ENCODE data around the gene WIPI1.

WIPI1 gene

DNA sequence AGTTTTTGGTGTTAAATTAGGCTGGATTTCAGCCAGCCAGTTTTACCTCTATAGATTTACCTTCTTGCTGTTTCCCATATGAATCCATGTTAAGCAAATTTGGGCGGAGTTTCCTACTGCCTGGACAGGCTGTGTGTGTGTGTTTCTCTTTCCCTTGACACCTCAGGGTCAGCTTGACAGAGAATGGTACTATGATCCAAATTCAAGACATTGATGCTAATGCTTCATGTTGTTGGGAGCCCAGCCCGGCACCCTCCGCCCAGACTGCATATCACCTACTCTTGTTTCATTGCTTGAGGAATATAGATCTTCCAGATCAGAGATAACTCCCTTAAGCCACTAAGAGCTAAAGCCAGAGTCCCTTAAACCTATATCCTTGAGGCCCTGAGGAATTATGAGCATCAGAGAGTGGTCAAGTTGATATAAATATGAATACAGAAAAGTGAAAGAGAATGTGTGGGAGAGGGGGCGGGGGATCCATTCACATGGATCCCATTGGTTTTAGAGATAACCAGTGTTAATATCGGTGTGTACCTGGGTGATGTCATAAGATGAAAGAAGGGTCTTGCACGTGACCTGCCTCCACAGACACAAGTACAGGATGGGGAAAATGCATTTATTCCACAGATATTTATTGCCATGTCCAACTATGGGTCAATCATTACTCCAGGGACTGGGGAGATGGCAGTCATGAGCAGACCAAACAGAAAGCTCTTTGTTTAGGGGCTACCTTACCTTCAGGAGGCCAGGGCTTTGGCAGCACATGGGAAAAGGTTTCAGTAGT, 69.7 kb downstream of the WIPI1 start:
- TF ChIP-seq JUND (IDR thresholded peaks at IDR 0.05; ENCODE audit: low read depth), result no peak
- in situ Hi-C loops (cut with HindIII; ENCODE audit: low pct_unique_long_range_greater_than_20kb, low sequenced_read_pairs), result no loop called here
- DNase-seq (ENCODE audit: low read depth in 1 of 2, low spot score in 1 of 2), result peak in 1 of 2 experiments; percentile 45

DNA sequence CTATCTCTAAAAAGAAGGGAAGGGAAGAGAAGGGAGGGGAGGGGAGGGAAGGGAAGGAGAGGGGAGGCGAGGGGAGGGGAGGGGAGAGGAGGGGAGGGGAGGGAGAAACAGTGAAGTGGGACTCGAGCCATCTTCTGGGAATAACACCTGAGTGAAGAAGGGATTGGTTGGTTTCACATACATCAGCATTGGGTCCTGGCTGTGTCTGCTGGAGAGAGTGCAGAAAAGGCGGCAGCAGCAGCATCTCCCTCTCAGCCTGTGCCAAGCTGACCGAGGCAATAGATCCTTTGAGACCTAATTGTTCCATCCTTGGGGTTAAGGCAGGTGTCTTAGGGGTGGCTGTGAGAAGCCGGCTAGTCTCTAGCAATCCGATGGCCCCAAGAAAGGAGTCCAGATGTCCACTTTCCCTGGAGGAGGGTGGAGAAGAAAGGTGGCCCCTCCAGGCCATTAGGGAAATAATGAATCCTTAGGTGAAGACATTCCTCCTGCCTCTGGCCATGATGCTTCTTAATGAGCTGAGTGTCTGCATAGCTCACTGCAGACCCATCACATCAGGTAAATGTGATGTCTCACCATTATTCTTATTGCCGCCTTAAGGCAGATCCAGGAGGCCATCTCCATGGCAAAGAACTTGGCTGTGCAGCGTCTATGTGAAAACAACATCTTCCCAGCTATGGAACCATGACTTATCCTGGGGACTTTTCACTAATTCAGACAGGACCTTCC, 71.6 kb downstream of the WIPI1 start:
- TF ChIP-seq JUND (IDR thresholded peaks at IDR 0.05; ENCODE audit: low read depth), result no peak
- no peak for DNase-seq (ENCODE audit: low read depth in 1 of 2, low spot score in 1 of 2)
- in situ Hi-C loops (cut with HindIII; ENCODE audit: low pct_unique_long_range_greater_than_20kb, low sequenced_read_pairs), result no loop called here

DNA sequence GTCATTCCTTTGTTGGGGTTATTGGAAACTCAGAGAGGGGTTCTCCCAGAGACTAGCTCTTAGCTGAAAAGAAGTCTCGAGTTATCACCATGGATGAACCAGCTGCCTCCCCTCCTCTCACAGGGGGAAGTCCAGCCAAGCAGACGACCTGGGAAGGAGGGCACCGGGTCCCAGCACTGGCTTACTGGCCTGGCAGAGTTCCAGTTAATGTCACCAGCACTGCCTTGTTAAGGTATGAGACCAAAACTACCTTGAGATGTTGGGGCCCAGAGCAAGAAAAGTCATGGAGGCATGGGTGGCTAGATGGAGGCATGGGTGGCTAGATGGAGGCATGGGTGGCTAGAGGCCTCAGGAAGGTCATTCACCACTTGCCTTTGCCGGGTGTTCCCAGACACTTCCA, 72.4 kb downstream of the WIPI1 start:
- in situ Hi-C loops (cut with HindIII; ENCODE audit: low pct_unique_long_range_greater_than_20kb, low sequenced_read_pairs), result no loop called here

DNA sequence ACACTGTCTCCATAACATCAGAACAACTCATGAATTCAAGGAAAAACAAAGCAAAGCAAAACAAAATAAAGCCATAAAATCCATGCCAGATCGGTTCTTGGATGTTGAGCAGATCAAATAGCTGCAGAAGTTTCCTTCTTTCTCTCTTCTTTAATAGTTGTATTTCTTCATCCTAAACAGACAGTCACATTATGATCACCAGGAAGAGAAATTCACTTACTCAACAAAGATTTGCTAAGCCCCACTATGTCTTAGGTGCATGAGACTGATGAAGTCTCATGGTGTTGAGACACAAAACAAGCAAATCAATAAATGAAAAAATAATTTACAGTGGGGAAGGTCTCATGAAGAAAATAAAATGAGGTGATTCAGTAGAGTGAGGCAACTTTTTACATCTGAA, 72.8 kb downstream of the WIPI1 start:
- DNase-seq (ENCODE audit: low read depth in 1 of 2, low spot score in 1 of 2), result no peak
- no peak for TF ChIP-seq JUND (IDR thresholded peaks at IDR 0.05; ENCODE audit: low read depth)
- in situ Hi-C loops (cut with HindIII; ENCODE audit: low pct_unique_long_range_greater_than_20kb, low sequenced_read_pairs), result no loop called here

More for the DNA sequence above, 72.4 kb downstream of the WIPI1 start:
- DNase-seq (ENCODE audit: low read depth in 1 of 2, low spot score in 1 of 2), result no peak
- no peak for TF ChIP-seq JUND (IDR thresholded peaks at IDR 0.05; ENCODE audit: low read depth)

DNA sequence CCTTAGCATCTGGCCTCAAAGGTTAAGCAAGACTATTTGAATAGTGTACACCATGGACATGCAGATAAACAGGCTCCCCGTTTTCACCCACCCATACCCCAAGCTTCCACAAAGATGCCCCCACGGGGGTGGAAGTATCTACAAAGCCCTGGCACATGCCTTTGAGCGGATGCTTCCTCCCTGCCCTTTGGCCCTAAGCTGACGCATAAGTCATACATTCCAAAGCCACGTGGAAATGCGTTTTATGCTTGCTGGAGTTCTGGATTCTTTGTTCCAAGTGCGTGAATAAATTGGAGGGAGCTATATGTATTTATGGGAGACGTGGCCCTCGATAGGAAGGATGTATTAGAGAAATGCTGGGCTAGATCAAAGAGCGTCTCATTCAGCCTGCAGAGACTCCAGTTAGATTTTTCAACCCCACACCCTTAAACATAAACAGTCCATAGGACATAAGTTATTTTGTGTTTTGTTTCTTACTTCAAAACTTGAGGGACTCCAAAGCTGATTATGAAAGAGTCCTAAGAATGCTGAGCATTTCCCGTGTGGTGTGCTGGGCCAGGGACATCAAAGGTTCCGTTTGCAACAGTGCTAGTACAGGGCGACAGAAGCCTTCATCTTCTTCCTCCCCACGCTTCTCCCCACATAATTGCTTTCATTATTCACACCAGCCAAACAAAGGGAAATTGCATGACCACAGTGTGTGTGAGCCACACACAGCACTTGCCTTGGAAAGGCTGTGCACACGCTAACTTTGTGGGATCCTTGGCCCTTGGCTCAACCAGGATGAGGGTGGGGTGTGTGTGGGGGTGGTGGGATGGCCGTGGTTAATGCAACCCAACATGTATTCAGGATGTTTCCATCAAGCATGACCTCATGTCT, 73.6 kb downstream of the WIPI1 start:
- TF ChIP-seq JUND (IDR thresholded peaks at IDR 0.05; ENCODE audit: low read depth), result no peak
- in situ Hi-C loops (cut with HindIII; ENCODE audit: low pct_unique_long_range_greater_than_20kb, low sequenced_read_pairs), result no loop called here
- no peak for DNase-seq (ENCODE audit: low read depth in 1 of 2, low spot score in 1 of 2)

DNA sequence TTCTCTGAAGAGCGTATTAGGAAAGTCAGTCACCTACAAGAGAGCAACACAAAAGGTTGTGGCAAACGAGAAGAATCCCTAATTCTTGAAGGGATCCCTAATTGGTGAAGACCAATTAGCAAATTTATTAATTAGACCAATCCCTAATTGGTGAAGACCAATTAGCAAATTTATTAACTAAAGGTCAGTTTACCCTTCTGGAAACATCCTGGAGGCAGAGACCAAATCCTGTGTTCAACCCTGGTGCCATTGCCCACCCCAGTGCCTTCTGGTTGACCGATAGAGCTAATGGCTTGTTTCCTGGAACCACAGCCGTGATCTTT, 74.2 kb downstream of the WIPI1 start:
- no peak for TF ChIP-seq JUND (IDR thresholded peaks at IDR 0.05; ENCODE audit: low read depth)
- in situ Hi-C loops (cut with HindIII; ENCODE audit: low pct_unique_long_range_greater_than_20kb, low sequenced_read_pairs), result no loop called here
- DNase-seq (ENCODE audit: low read depth in 1 of 2, low spot score in 1 of 2), result no peak

DNA sequence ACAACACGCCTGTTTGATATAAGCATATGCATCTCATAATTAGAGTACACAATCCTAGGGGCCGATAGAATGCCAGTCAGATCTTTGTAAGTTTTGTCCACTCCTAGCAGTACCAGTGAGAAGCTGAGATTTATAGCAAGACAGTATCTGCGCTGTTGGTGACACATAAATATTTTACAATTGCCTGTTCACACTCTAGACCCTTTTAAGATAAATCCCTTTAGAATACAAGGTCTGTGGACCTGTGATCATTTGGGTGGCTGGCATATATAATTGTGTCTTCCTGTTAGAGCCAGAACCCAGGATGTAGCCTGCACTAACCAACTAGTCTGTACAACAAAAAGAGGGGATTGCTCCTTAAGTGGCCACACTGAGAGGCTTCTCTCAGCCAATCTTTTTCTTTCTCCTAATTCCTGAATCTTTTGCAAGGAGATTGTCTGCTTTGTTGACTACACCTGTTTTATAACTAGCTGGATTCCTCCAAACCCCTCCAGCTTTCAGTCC, 74.7 kb downstream of the WIPI1 start:
- DNase-seq (ENCODE audit: low read depth in 1 of 2, low spot score in 1 of 2), result no peak

DNA sequence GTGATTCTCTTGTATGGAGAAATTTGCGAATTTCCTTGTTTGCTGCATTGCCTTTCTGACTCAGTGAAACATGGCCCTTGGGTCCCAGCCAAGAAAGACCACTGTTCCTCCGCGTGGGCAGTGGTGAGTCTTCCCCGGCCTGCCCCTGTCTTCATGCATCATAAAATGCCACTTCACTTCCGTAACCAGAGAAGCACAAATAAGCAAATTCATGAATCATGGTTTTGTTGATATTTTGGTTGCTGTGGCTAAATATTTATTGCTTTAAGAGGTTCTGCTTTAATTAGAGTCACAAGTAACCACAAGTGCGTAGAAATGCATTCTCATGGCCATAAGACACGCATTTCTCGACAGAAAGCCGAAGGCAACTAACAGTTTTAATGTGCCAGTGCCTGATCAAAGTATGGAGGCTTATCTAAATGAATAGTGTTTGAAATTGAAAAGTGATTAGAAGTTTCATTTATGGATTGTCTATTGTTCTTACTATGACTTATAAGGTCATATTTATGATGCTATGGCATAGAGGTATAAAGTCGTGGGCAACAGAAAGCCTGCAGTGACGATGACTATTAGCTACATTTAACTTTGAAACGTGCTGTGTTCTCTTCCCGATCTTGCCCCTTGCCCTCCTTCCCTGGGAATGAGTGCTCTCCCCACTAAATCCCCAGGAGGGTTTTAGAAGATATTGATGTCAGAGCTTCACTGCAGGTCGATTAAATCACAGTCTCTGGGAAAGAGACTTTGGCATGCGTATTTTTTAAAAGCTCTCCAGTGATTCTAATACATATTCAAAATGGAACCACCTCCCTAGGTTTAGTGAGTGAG, 76.0 kb downstream of the WIPI1 start:
- in situ Hi-C loops (cut with HindIII; ENCODE audit: low pct_unique_long_range_greater_than_20kb, low sequenced_read_pairs), result no loop called here
- TF ChIP-seq JUND (IDR thresholded peaks at IDR 0.05; ENCODE audit: low read depth), result no peak
- no peak for DNase-seq (ENCODE audit: low read depth in 1 of 2, low spot score in 1 of 2)

More for the DNA sequence above, 74.7 kb downstream of the WIPI1 start:
- TF ChIP-seq JUND (IDR thresholded peaks at IDR 0.05; ENCODE audit: low read depth), result no peak
- in situ Hi-C loops (cut with HindIII; ENCODE audit: low pct_unique_long_range_greater_than_20kb, low sequenced_read_pairs), result no loop called here

DNA sequence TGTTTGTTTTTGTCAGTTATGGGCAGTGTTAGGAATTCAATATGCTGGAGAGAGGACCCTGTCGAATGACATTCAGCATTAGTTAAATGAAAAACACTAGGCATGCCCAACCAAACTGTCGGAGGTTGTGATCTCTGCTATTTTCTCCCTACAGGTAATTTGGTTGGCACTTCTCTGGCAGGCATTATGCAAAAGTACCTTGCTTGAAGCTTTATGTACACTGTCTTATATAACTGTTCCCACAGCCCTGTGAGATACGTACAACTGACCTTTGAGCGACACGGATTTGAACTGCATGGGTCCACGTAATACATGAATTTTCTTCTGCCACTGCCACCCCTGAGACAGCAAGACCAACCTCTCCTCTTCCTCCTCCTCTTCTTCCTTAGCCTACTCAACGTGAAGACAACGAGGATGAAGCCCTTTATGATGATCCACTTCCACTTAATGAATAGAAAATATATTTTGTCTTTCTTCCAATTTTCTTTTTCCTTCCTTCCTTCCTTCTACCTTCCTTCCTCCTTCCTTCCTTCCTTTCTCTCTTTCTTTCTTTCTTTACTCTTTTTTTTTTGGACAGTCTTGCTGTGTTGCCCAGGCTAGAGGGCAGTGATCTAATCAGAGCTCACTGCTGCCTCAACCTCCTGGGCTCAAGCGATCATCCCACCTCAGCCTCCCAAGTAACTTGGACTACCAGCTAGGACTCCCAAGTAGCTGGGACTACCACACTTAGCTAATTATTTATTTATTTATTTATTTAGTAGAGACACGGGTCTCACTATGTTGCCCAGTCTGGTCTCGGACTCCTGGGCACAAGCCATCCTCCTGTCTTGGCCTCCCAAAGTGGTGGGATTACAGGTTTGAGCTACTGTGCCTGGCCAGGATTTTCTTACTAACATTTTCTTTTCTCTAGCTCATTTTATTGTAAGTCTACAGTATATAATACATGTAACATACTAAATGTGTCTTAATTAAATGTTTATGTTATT, 77.3 kb downstream of the WIPI1 start:
- DNase-seq (ENCODE audit: low read depth in 1 of 2, low spot score in 1 of 2), result no peak
- TF ChIP-seq JUND (IDR thresholded peaks at IDR 0.05; ENCODE audit: low read depth), result no peak
- in situ Hi-C loops (cut with HindIII; ENCODE audit: low pct_unique_long_range_greater_than_20kb, low sequenced_read_pairs), result no loop called here

DNA sequence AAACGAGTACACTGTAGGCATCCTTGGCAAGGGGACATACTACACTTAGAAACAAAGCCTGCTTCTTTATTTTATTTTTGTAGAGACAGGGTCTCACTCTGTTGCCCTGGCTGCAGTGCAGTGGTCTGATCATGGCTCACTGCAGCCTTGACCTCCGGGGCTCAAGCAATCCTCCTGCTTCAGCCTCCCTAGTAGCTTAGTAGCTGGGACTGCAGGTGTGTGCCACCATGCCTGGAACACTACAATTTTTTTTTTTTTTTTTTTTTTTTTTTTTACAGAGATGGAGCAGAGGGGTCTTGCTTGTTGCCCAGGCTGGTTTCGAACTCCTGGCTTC, 78.2 kb downstream of the WIPI1 start:
- DNase-seq (ENCODE audit: low read depth in 1 of 2, low spot score in 1 of 2), result no peak
- in situ Hi-C loops (cut with HindIII; ENCODE audit: low pct_unique_long_range_greater_than_20kb, low sequenced_read_pairs), result no loop called here
- no peak for TF ChIP-seq JUND (IDR thresholded peaks at IDR 0.05; ENCODE audit: low read depth)
